Fibroblast of lung (primary cell): ENCODE measurements around the gene NT5DC4. TPM values are rescaled to one million over a fixed set of nuclear protein-coding genes. Genes with fewer than 3 reads are reported as not detected.

Experiments
- DNase-seq, 2 donors: peaks; one replicate each; pipeline versions ENCODE4 v3.0.0 to v3.0.0-alpha.2; 2010; ENCODE audit warnings: low read depth in 2 of 2
- H2AFZ ChIP-seq: 2 replicates; pipeline ENCODE4 v1.5.1; 2012; ENCODE audit warnings: low read length, control low read depth, inconsistent platforms
- H3K27ac ChIP-seq: 2 replicates; pipeline ENCODE4 v1.5.1; 2011; ENCODE audit warnings: low read length, control low read depth; ENCODE audit not compliant: insufficient read depth
- H3K27me3 ChIP-seq: 2 replicates; pipeline ENCODE4 v1.5.1; 2011; ENCODE audit warnings: mild to moderate bottlenecking, low read length; ENCODE audit not compliant: control insufficient read depth, insufficient read depth
- H3K36me3 ChIP-seq: 2 replicates; pipeline ENCODE4 v1.5.1; 2011; ENCODE audit warnings: low read length; ENCODE audit not compliant: control insufficient read depth, insufficient read depth
- H3K4me1 ChIP-seq: 2 replicates; pipeline ENCODE4 v1.5.1; 2011; ENCODE audit warnings: low read length; ENCODE audit not compliant: control insufficient read depth, insufficient read depth; ENCODE audit errors: extremely low read depth
- H3K4me2 ChIP-seq: 2 replicates; pipeline ENCODE4 v1.5.1; 2011; ENCODE audit warnings: low read length, control low read depth; ENCODE audit not compliant: insufficient read depth; ENCODE audit errors: extremely low read depth
- H3K4me3 ChIP-seq, 4 experiments: fragments of 200-600 bp in 1 of 4; sonication (generic) in 1 of 4; replicated peaks in 1 of 4; 2 replicates each; pipeline ENCODE4 v1.5.1; 2011 to 2016; ENCODE audit warnings: low read length in 4 of 4, low read depth in 3 of 4, mild to moderate bottlenecking in 3 of 4, control low read depth in 2 of 4, inconsistent platforms in 1 of 4, mixed read lengths in 1 of 4; ENCODE audit not compliant: insufficient read depth in 1 of 4; ENCODE audit errors: control extremely low read depth in 1 of 4
- H3K79me2 ChIP-seq: 2 replicates; pipeline ENCODE4 v1.5.1; 2012; ENCODE audit warnings: mild to moderate bottlenecking, low read length, inconsistent platforms; ENCODE audit not compliant: control insufficient read depth, insufficient read depth
- H3K9ac ChIP-seq: 2 replicates; pipeline ENCODE4 v1.5.1; 2011; ENCODE audit warnings: mild to moderate bottlenecking, low read length, control low read depth; ENCODE audit not compliant: insufficient read depth
- H3K9me3 ChIP-seq: 2 replicates; pipeline ENCODE4 v1.5.1; 2012; ENCODE audit warnings: low read depth, low read length; ENCODE audit not compliant: control insufficient read depth, insufficient read depth
- H4K20me1 ChIP-seq: 2 replicates; pipeline ENCODE4 v1.5.1; 2011; ENCODE audit warnings: low read length; ENCODE audit not compliant: control insufficient read depth, insufficient read depth; ENCODE audit errors: extremely low read depth
- CTCF ChIP-seq, 2 donors: IDR thresholded peaks in 1 of 2; conservative IDR thresholded peaks in 1 of 2; 1 replicate in 1 of 2; 2 replicates in 1 of 2; pipeline ENCODE4 v1.5.1; 2011 to 2012; ENCODE audit warnings: low read length in 2 of 2, control low read depth in 1 of 2, inconsistent platforms in 1 of 2, low read depth in 1 of 2, mild to moderate bottlenecking in 1 of 2
- EZH2 ChIP-seq: IDR thresholded peaks from 2 replicates; pipeline ENCODE4 v1.5.1; 2012; ENCODE audit warnings: low read length, control low read depth, mild to moderate bottlenecking; ENCODE audit errors: missing control alignments
- polyA plus RNA-seq, 2 donors: library from polyadenylated mRNA; depleted of rRNA in 1 of 2; stranded (reverse) in 1 of 2; unstranded in 1 of 2; fragments of >200 nt; gene quantifications; 2 replicates each; pipeline ENCODE4 v1.2.1, GENCODE V29; 2011 to 2012; ENCODE audit warnings: missing spikeins in 1 of 2
- total RNA-seq: library from RNA; depleted of rRNA; stranded (reverse); fragments of >200 nt; gene quantifications from 2 replicates; pipeline ENCODE4 v1.2.1, GENCODE V29; 2014

Gene NT5DC4
- total and polyA plus RNA-seq, 2 donors (not counting 1 experiment from before 2014, with no cell fraction given), result not detected

- TF ChIP-seq EZH2 (no peak), CTCF (conservative IDR thresholded peaks at IDR 0.05 in 1 of 2, IDR thresholded peaks at IDR 0.05 in 1 of 2; ENCODE audit: low read depth in 1 of 2, low read length in 2 of 2) (no peak)
- Histone ChIP-seq H3K9ac (no peak overlapping the region), H3K4me3 (peak overlapping the region; percentile 78 to 93 (median 85))
These were observed 44.4 kb downstream of the NT5DC4 start for GRCh38 chr2:112765251-112765650.

GRCh38 chr2:112767693-112768330 is 47.0 kb downstream of the NT5DC4 start:
- DNase-seq, result no peak
- Histone ChIP-seq H3K79me2 (peaks cover 15% of the 10 kb centered on the region), H3K27me3 (no peaks in the 10 kb centered on the region), H3K4me3 (no peak overlapping the region), H3K4me2 (peak overlapping the region; percentile 49), H4K20me1 (no peaks in the 10 kb centered on the region), H3K9me3 (no peaks in the 10 kb centered on the region), H3K9ac (no peak overlapping the region), H3K36me3 (no peaks in the 10 kb centered on the region), H3K4me1 (peaks cover 3% of the 10 kb centered on the region), H3K27ac (no peak overlapping the region), H2AFZ (peak overlapping the region; percentile 66)
- TF ChIP-seq CTCF (conservative IDR thresholded peaks at IDR 0.05 in 1 of 2, IDR thresholded peaks at IDR 0.05 in 1 of 2; ENCODE audit: low read depth in 1 of 2, low read length in 2 of 2), result no peak
- no peak for TF ChIP-seq EZH2

More at GRCh38 chr2:112765251-112765650, 44.4 kb downstream of the NT5DC4 start:
- Histone ChIP-seq H3K9me3 (no peaks in the 10 kb centered on the region), H3K36me3 (no peaks in the 10 kb centered on the region), H3K79me2 (peaks cover 29% of the 10 kb centered on the region), H2AFZ (peak overlapping the region; percentile 63), H3K4me2 (peak overlapping the region; percentile 26), H4K20me1 (no peaks in the 10 kb centered on the region), H3K27me3 (no peaks in the 10 kb centered on the region), H3K27ac (no peak overlapping the region), H3K4me1 (peaks cover 3% of the 10 kb centered on the region)
- no peak for DNase-seq

GRCh38 chr2:112768432-112768831 is 47.6 kb downstream of the NT5DC4 start:
- Histone ChIP-seq H3K9ac (no peak overlapping the region), H4K20me1 (no peaks in the 10 kb centered on the region), H3K27ac (no peak overlapping the region), H3K36me3 (no peaks in the 10 kb centered on the region), H3K27me3 (no peaks in the 10 kb centered on the region), H3K9me3 (no peaks in the 10 kb centered on the region), H3K79me2 (peaks cover 9% of the 10 kb centered on the region), H3K4me1 (no peaks in the 10 kb centered on the region), H3K4me3 (no peak overlapping the region), H3K4me2 (peak overlapping the region; percentile 49), H2AFZ (no peak overlapping the region)
- no peak for TF ChIP-seq CTCF (conservative IDR thresholded peaks at IDR 0.05 in 1 of 2, IDR thresholded peaks at IDR 0.05 in 1 of 2; ENCODE audit: low read depth in 1 of 2, low read length in 2 of 2)
- TF ChIP-seq EZH2, result no peak
- DNase-seq, result peak in 1 of 2 donors; percentile 29
